MV-4-11 (cell line): ENCODE data around the gene KCNK5.

Experiments
- DNase-seq: peaks from one replicate; lab custom pipeline; 2025; lab: John Stamatoyannopoulos, UW

KCNK5 gene

GRCh38 chr6:39240155-39240757 is 11.0 kb upstream of the KCNK5 start:
- DNase-seq, result no peak

GRCh38 chr6:39239527-39240154 is 10.4 kb upstream of the KCNK5 start:
- DNase-seq, result no peak

GRCh38 chr6:39236742-39237141 is 7.5 kb upstream of the KCNK5 start:
- no peak for DNase-seq

- no peak for DNase-seq
These were observed 4.1 kb upstream of the KCNK5 start for GRCh38 chr6:39233333-39233732.

- DNase-seq, result no peak
These were observed 2.4 kb upstream of the KCNK5 start for GRCh38 chr6:39231521-39232243.

GRCh38 chr6:39230654-39231035 is 1.4 kb upstream of the KCNK5 start:
- DNase-seq, result no peak

- no peak for DNase-seq
These were observed 934 bp downstream of the KCNK5 start for GRCh38 chr6:39228111-39228971.

- no peak for DNase-seq
These were observed 1.8 kb downstream of the KCNK5 start for GRCh38 chr6:39227476-39227875.

GRCh38 chr6:39226639-39227329 is 2.5 kb downstream of the KCNK5 start:
- DNase-seq, result no peak

- DNase-seq, result peak; percentile 93
These were observed 3.3 kb downstream of the KCNK5 start for GRCh38 chr6:39225946-39226437.

GRCh38 chr6:39225543-39225942 is 3.7 kb downstream of the KCNK5 start:
- DNase-seq, result no peak

GRCh38 chr6:39224523-39225182 is 4.6 kb downstream of the KCNK5 start:
- peak; percentile 46 for DNase-seq

- DNase-seq, result peak; percentile 49
These were observed 5.3 kb downstream of the KCNK5 start for GRCh38 chr6:39224011-39224410.

GRCh38 chr6:39223555-39223954 is 5.7 kb downstream of the KCNK5 start:
- no peak for DNase-seq

- DNase-seq, result no peak
These were observed 6.2 kb downstream of the KCNK5 start for GRCh38 chr6:39223061-39223460.

- no peak for DNase-seq
These were observed 7.3 kb downstream of the KCNK5 start for GRCh38 chr6:39221779-39222641.

GRCh38 chr6:39221115-39221514 is 8.2 kb downstream of the KCNK5 start:
- DNase-seq, result no peak

- DNase-seq, result peak; percentile 69
These were observed 10.3 kb downstream of the KCNK5 start for GRCh38 chr6:39218868-39219567.

GRCh38 chr6:39217177-39217864 is 12.0 kb downstream of the KCNK5 start:
- DNase-seq, result peak; percentile 66
